Measurements from ENCODE around the gene KIAA0232. TPM values are rescaled to one million over a fixed set of nuclear protein-coding genes. Genes with fewer than 3 reads are reported as not detected.

The KIAA0232 gene
- polyA plus RNA-seq, 1 experiment = 25.0 TPM

- Histone ChIP-seq H3K27ac (ENCODE audit: low read depth, low read length) (no peak overlapping the region), H3K27me3 (ENCODE audit: control insufficient read depth, insufficient read depth, low read length) (no peaks in the 10 kb centered on the region), H3K4me3 (ENCODE audit: low read depth, low read length) (no peak overlapping the region), H3K9me3 (ENCODE audit: control insufficient read depth, insufficient read depth, low read length) (no peaks in the 10 kb centered on the region)
- TF ChIP-seq CTCF (IDR thresholded peaks at IDR 0.05; ENCODE audit: low read depth, low read length) = no peak
- POLR2A ChIA-PET = no interaction called here
- no peak for DNase-seq (ENCODE audit: low read depth, low spot score)
- CTCF ChIA-PET = interaction anchor here (0.7 to 4.6 kb wide), 2 partner anchors 28 to 129 kb away, joined by 3 to 22 read pairs; no protein-coding TSS in a partner anchor
Observed at GRCh38 chr4:6845574-6845973, 63.0 kb downstream of the KIAA0232 start.

DNA sequence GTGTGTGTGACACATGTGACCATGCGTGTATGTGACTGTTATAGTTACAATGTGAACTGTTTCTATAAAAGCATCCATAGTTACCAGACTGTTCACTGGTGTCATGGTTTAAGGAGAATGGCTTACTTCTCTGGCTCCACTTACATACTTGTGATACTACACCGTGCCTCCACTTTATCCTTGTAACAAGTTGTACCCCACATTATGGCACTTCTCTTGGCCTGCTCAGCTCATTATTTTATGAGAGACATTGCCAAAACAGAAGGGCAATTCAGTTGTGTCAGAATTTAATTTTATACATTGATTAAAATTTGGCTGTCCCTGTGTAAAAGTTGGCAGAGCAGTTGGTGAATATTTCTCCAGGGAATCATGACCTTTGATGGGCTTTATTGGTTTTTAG, 64.7 kb downstream of the KIAA0232 start:
- Histone ChIP-seq H3K4me3 (ENCODE audit: low read depth, low read length) (no peak overlapping the region), H3K9me3 (ENCODE audit: control insufficient read depth, insufficient read depth, low read length) (no peaks in the 10 kb centered on the region), H3K27me3 (ENCODE audit: control insufficient read depth, insufficient read depth, low read length) (no peaks in the 10 kb centered on the region), H3K27ac (ENCODE audit: low read depth, low read length) (no peak overlapping the region)
- POLR2A ChIA-PET = no interaction called here
- no peak for DNase-seq (ENCODE audit: low read depth, low spot score)
- CTCF ChIA-PET = interaction anchor here (0.6 to 4.6 kb wide), 2 partner anchors 27 to 275 kb away, joined by 3 to 22 read pairs; no protein-coding TSS in a partner anchor
- no peak for TF ChIP-seq CTCF (IDR thresholded peaks at IDR 0.05; ENCODE audit: low read depth, low read length)

DNA sequence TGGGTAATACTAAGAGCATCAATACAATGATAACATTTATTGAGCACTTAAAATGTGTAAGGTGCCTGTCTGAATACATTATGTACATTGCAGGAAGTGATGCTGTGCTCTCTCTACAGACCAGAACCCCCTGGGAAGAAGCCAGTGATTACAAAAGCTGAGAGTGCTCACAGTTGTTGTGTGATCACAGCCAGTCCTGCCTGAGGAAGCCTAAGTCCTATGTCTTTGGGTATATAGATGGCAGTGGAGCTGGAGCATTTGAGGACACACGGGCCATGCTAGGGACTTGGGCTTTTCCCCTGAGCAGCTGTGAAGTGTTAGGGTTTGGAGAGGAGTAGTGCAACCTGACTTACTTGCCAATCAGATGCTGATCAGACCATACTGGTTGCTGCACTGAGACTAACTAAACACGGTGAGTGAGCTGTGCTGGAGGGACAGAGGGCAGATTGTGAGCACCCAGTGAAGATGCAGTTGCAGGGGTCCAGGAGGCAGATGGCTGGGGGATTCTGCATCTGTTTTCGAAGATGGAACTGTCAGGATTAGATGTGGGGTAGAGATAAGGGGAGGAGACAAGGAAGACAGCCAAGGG, 66.3 kb downstream of the KIAA0232 start:
- Histone ChIP-seq H3K27me3 (ENCODE audit: control insufficient read depth, insufficient read depth, low read length) (no peaks in the 10 kb centered on the region), H3K27ac (ENCODE audit: low read depth, low read length) (no peak overlapping the region), H3K4me3 (ENCODE audit: low read depth, low read length) (no peak overlapping the region), H3K9me3 (ENCODE audit: control insufficient read depth, insufficient read depth, low read length) (peaks cover 5% of the 10 kb centered on the region; the same call in 1 of the 2 replicates)
- POLR2A ChIA-PET = no interaction called here
- CTCF ChIA-PET = no interaction called here
- no peak for TF ChIP-seq CTCF (IDR thresholded peaks at IDR 0.05; ENCODE audit: low read depth, low read length)
- DNase-seq (ENCODE audit: low read depth, low spot score) = no peak

GRCh38 chr4:6849691-6850090, 67.2 kb downstream of the KIAA0232 start:
- no peaks in the 10 kb centered on the region for H3K27me3 ChIP-seq (ENCODE audit: control insufficient read depth, insufficient read depth, low read length)
- no peak for DNase-seq (ENCODE audit: low read depth, low spot score)
- no peak overlapping the region for H3K27ac ChIP-seq (ENCODE audit: low read depth, low read length)
- H3K4me3 ChIP-seq (ENCODE audit: low read depth, low read length) = no peak overlapping the region
- peaks cover 5% of the 10 kb centered on the region; the same call in 1 of the 2 replicates for H3K9me3 ChIP-seq (ENCODE audit: control insufficient read depth, insufficient read depth, low read length)
- CTCF ChIA-PET = no interaction called here
- POLR2A ChIA-PET = no interaction called here
- TF ChIP-seq CTCF (IDR thresholded peaks at IDR 0.05; ENCODE audit: low read depth, low read length) = no peak

DNA sequence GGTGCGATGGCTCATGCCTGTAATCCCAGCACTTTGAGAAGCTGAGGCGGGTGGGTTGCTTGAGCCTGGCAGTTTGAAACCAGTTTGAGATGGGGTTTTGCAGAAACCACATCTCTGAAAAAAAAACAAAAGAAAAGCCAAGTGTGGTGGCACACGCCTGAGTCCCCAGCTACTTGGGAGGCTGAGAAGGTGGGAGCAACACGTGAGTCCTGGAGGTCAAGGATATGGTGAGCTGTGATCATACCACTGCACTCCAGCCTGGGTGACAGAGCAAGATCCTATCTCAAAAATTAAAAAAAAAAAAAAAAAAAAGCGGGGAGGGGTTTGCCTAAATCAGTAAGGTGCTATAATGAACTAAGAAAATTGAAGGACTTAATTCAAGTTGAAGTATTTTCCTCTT, 68.9 kb downstream of the KIAA0232 start:
- H3K27me3 ChIP-seq (ENCODE audit: control insufficient read depth, insufficient read depth, low read length) = no peaks in the 10 kb centered on the region
- DNase-seq (ENCODE audit: low read depth, low spot score) = no peak
- ChIA-PET POLR2A (no interaction called here), CTCF (interaction anchor here (0.6 to 2.7 kb wide), 4 partner anchors 8 to 153 kb away, joined by 3 to 9 read pairs (median 3); no protein-coding TSS in a partner anchor)
- H3K4me3 ChIP-seq (ENCODE audit: low read depth, low read length) = no peak overlapping the region
- no peak for TF ChIP-seq CTCF (IDR thresholded peaks at IDR 0.05; ENCODE audit: low read depth, low read length)
- no peak overlapping the region for H3K27ac ChIP-seq (ENCODE audit: low read depth, low read length)
- peaks cover 5% of the 10 kb centered on the region; the same call in 1 of the 2 replicates for H3K9me3 ChIP-seq (ENCODE audit: control insufficient read depth, insufficient read depth, low read length)
